PC-3 (cell line): ENCODE data around the gene SHE. TPM values are rescaled to one million over a fixed set of nuclear protein-coding genes. Genes with fewer than 3 reads are reported as not detected.
A peak's percentile ranks its signal among the peaks of the same experiment; 100 is the strongest.

Experiments
- ATAC-seq: fragments of 200-7000 bp; cut with Tn5 transposase; 2 replicates; pipeline ENCODE4 v1.9.1; 2020; ENCODE audit warnings: mild to moderate bottlenecking, moderate library complexity
- BruUV-seq: library from RNA; stranded (reverse); fragments of 400-500 nt; replicated peaks from 2 replicates; lab custom pipeline; 2021; lab: Mats Ljungman, UMichigan
- CTCF ChIA-PET: fragments of 300-600 bp; sonication (Branson Sonifier 250); formaldehyde crosslinking; loops from one replicate; lab custom pipeline; 2022; ENCODE audit warnings: antibody characterized with exemption; lab: Charles Lee
- POLR2A ChIA-PET: fragments of 300-600 bp; sonication (Branson Sonifier 250); formaldehyde crosslinking; loops from one replicate; lab custom pipeline; 2022; ENCODE audit warnings: antibody characterized with exemption; ENCODE audit not compliant: unreplicated experiment; lab: Charles Lee
- DNase-seq: peaks from one replicate; pipeline ENCODE4 v3.0.0-alpha.2; 2015
- H2AFZ ChIP-seq: fragments of 300-600 bp; sonication (generic); 2 replicates; pipeline ENCODE4 v1.6.0; 2016; ENCODE audit warnings: antibody characterized with exemption, low read length
- H3F3A ChIP-seq: fragments of 300-600 bp; sonication (generic); one replicate; pipeline ENCODE4 v1.6.0; 2017; ENCODE audit warnings: antibody characterized with exemption, low read length, control low read depth, mild to moderate bottlenecking; ENCODE audit not compliant: unreplicated experiment
- H3K27ac ChIP-seq: fragments of 300-600 bp; sonication (generic); 2 replicates; pipeline ENCODE4 v1.5.1; 2016; ENCODE audit warnings: mild to moderate bottlenecking, low read length
- H3K27me3 ChIP-seq: fragments of 300-600 bp; sonication (generic); 2 replicates; pipeline ENCODE4 v1.6.1; 2016; ENCODE audit warnings: low read length, mixed read lengths
- H3K36me3 ChIP-seq: fragments of 300-600 bp; sonication (generic); 2 replicates; pipeline ENCODE4 v1.6.1; 2016; ENCODE audit warnings: low read depth, mixed run types, low read length, mixed read lengths
- H3K4me1 ChIP-seq: fragments of 300-600 bp; sonication (generic); 2 replicates; pipeline ENCODE4 v1.5.1; 2016; ENCODE audit warnings: low read length; ENCODE audit not compliant: insufficient read depth
- H3K4me2 ChIP-seq: fragments of 300-600 bp; sonication (generic); 2 replicates; pipeline ENCODE4 v1.6.0; 2016; ENCODE audit warnings: low read length
- H3K4me3 ChIP-seq: fragments of 300-600 bp; sonication (generic); 2 replicates; pipeline ENCODE4 v1.5.1; 2016; ENCODE audit warnings: mild to moderate bottlenecking, low read length, mixed read lengths
- H3K79me2 ChIP-seq: fragments of 300-600 bp; sonication (generic); 2 replicates; pipeline ENCODE4 v1.6.1; 2017; ENCODE audit warnings: low read length, mixed read lengths
- H3K9ac ChIP-seq: fragments of 300-600 bp; sonication (generic); 2 replicates; pipeline ENCODE4 v1.6.0; 2016; ENCODE audit warnings: mild to moderate bottlenecking, low read length
- H3K9me2 ChIP-seq: fragments of 300-600 bp; sonication (generic); replicated peaks from 2 replicates; pipeline ENCODE4 v1.6.1; 2016; ENCODE audit warnings: mixed run types, low read length, mixed read lengths
- H3K9me3 ChIP-seq: fragments of 300-600 bp; sonication (generic); 2 replicates; pipeline ENCODE4 v1.6.1; 2016; ENCODE audit warnings: low read length, mixed read lengths
- H4K20me1 ChIP-seq: fragments of 300-600 bp; sonication (generic); 2 replicates; pipeline ENCODE4 v1.6.1; 2016; ENCODE audit warnings: low read length, mixed read lengths
- EZH2 ChIP-seq: fragments of 300-600 bp; sonication (generic); IDR thresholded peaks from one replicate; pipeline ENCODE4 v1.6.1; 2017; ENCODE audit warnings: antibody characterized with exemption, mild to moderate bottlenecking, low read length; ENCODE audit not compliant: unreplicated experiment
- EZH2phosphoT487 ChIP-seq: fragments of 300-600 bp; sonication (generic); IDR thresholded peaks from 2 replicates; pipeline ENCODE4 v1.6.1; 2018; ENCODE audit warnings: mild to moderate bottlenecking, antibody characterized with exemption, low read length, borderline replicate concordance
- intact Hi-C: fragments of 100-400 bp; cut with micrococcal nuclease; formaldehyde crosslinking; loops from 2 replicates; pipeline ENCODE4 v1.9.0; 2023
- total RNA-seq: library from RNA; depleted of rRNA; stranded (reverse); fragments of >200 nt; gene quantifications from 2 replicates; pipeline ENCODE4 v1.2.3, GENCODE V29; 2014
- TF ChIP-seq, protein P1 (sequence below): fragments of 300-600 bp; sonication (generic); conservative IDR thresholded peaks from 2 replicates; pipeline ENCODE4 v1.5.1; 2017; ENCODE audit warnings: antibody characterized with exemption, low read depth, mild to moderate bottlenecking, low read length

Gene SHE
- total RNA-seq, 1 experiment from 2014 or later = not detected

DNA sequence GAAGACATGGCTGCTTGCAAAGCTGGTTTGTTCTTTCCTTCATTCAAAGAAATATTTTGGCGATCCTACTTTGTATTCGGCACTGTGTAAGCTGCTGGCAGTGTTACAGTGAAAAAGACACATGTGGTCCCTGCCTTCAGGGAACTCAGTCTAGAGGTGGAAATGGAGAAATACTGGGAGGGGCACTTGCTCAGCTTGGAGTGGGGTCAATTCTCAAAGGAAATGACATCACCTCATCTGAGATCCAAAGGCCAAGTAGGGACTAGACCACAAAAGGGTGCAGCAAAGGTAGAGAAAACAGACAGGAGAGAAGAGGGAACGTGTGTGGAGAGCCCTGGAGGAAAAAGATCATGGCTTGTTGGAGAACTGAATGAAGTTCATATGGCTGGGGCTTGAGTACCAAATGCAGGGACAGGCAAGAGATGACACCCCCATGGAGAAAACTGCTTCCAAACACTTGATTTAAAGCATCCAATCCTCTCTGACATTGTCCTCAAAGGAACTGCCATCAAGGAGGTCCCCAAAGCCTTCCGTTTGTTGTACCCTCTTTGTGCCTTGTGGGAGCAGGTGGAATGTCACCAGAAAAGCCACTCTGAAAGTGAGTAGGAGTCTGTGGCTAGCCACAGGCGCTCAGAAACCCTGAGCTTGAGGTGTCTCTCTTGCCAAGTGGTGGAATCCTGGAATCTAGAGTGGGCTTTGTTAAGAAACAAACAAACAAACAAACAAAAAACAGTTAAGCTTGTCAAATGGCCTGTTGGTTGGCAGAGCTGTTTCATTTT is 48.4 kb downstream of the SHE start:
- Histone ChIP-seq H4K20me1 (no peaks in the 10 kb centered on the region), H2AFZ (no peak overlapping the region), H3F3A (no peaks in the 10 kb centered on the region), H3K9ac (no peak overlapping the region), H3K4me3 (no peak overlapping the region), H3K27ac (no peak overlapping the region), H3K4me1 (peaks cover 7% of the 10 kb centered on the region), H3K27me3 (no peaks in the 10 kb centered on the region), H3K79me2 (no peaks in the 10 kb centered on the region), H3K9me2 (no peaks in the 10 kb centered on the region), H3K36me3 (peaks cover 7% of the 10 kb centered on the region; the same call in 1 of the 2 replicates), H3K9me3 (no peaks in the 10 kb centered on the region), H3K4me2 (no peak overlapping the region)
- CTCF ChIA-PET = no interaction called here
- peak; percentile 31 for DNase-seq
- no TSS peak for BruUV-seq
- peak; percentile 53 for ATAC-seq
- POLR2A ChIA-PET = no interaction called here
- intact Hi-C loops = no loop called here
- TF ChIP-seq EZH2 (no peak), EZH2phosphoT487 (no peak)
- TF ChIP-seq, protein P1, sequence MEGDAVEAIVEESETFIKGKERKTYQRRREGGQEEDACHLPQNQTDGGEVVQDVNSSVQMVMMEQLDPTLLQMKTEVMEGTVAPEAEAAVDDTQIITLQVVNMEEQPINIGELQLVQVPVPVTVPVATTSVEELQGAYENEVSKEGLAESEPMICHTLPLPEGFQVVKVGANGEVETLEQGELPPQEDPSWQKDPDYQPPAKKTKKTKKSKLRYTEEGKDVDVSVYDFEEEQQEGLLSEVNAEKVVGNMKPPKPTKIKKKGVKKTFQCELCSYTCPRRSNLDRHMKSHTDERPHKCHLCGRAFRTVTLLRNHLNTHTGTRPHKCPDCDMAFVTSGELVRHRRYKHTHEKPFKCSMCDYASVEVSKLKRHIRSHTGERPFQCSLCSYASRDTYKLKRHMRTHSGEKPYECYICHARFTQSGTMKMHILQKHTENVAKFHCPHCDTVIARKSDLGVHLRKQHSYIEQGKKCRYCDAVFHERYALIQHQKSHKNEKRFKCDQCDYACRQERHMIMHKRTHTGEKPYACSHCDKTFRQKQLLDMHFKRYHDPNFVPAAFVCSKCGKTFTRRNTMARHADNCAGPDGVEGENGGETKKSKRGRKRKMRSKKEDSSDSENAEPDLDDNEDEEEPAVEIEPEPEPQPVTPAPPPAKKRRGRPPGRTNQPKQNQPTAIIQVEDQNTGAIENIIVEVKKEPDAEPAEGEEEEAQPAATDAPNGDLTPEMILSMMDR = no peak

DNA sequence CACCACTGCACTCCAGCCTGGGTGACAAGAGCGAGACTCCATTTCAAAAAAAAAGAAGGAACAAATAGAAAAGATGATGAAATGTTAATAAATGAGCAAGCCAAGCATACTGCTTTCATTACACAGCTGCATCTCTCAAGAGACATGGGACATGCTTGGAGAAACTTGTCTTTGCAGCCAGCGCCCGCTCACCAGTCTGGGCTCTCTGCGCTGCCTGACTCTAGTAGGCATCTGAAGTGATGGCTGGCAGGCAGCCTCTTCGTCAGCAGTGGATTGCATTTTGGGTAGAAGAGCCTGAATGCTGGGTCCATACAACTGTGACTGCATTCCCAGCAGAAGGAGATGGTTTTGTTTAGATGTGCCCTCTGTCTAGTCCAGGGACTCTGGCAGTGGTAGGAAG is 49.1 kb downstream of the SHE start:
- BruUV-seq = no TSS peak
- H3K4me2 ChIP-seq = no peak overlapping the region

More for the DNA sequence above, 49.1 kb downstream of the SHE start:
- H3K27ac ChIP-seq = no peak overlapping the region
- H3K9me3 ChIP-seq = no peaks in the 10 kb centered on the region
- ATAC-seq (no peak), DNase-seq (no peak)
- H3K27me3 ChIP-seq = no peaks in the 10 kb centered on the region
- H4K20me1 ChIP-seq = no peaks in the 10 kb centered on the region
- H3K9me2 ChIP-seq = no peaks in the 10 kb centered on the region
- TF ChIP-seq EZH2phosphoT487 (no peak), EZH2 (no peak)
- TF ChIP-seq, protein P1 = no peak
- intact Hi-C loops = no loop called here
- no peaks in the 10 kb centered on the region for H3F3A ChIP-seq
- ChIA-PET CTCF (no interaction called here), POLR2A (no interaction called here)
- no peak overlapping the region for H3K4me3 ChIP-seq
- H3K4me1 ChIP-seq = peaks cover 7% of the 10 kb centered on the region
- H3K9ac ChIP-seq = no peak overlapping the region
- H2AFZ ChIP-seq = no peak overlapping the region
- no peaks in the 10 kb centered on the region for H3K79me2 ChIP-seq
- H3K36me3 ChIP-seq = peaks cover 7% of the 10 kb centered on the region; the same call in 1 of the 2 replicates
